Muscle layer of colon (tissue), 2 donors: ENCODE measurements around the gene SMTNL1.
A peak's percentile ranks its signal among the peaks of the same experiment; 100 is the strongest.

Source experiments
- H3K27ac ChIP-seq: one replicate; pipeline ENCODE4 v1.7.0; 2013; ENCODE audit warnings: low read depth, mild to moderate bottlenecking, low read length, moderate library complexity
- H3K27me3 ChIP-seq, 2 donors: one replicate each; pipeline ENCODE4 v1.7.0; 2013; ENCODE audit warnings: low read length in 2 of 2, mild to moderate bottlenecking in 2 of 2; ENCODE audit not compliant: insufficient read depth in 2 of 2, control insufficient read depth in 1 of 2
- H3K36me3 ChIP-seq: one replicate; pipeline ENCODE4 v1.7.0; 2013; ENCODE audit warnings: mild to moderate bottlenecking, low read length; ENCODE audit not compliant: insufficient read depth
- H3K4me1 ChIP-seq: one replicate; pipeline ENCODE4 v1.7.0; 2013; ENCODE audit warnings: mild to moderate bottlenecking, low read length; ENCODE audit not compliant: insufficient read depth
- H3K4me3 ChIP-seq, 2 donors: one replicate each; pipeline ENCODE4 v1.7.0; 2013; ENCODE audit warnings: low read length in 2 of 2, low read depth in 1 of 2, mild to moderate bottlenecking in 1 of 2, moderate library complexity in 1 of 2
- H3K9ac ChIP-seq: one replicate; pipeline ENCODE4 v1.7.0; 2013; ENCODE audit warnings: low read length
- H3K9me3 ChIP-seq: one replicate; pipeline ENCODE4 v1.7.0; 2013; ENCODE audit warnings: mild to moderate bottlenecking, low read length
- donor health status: abdominal sarcoma.
- donor health status: Adenocarcinoma of cecum.

Gene SMTNL1

DNA sequence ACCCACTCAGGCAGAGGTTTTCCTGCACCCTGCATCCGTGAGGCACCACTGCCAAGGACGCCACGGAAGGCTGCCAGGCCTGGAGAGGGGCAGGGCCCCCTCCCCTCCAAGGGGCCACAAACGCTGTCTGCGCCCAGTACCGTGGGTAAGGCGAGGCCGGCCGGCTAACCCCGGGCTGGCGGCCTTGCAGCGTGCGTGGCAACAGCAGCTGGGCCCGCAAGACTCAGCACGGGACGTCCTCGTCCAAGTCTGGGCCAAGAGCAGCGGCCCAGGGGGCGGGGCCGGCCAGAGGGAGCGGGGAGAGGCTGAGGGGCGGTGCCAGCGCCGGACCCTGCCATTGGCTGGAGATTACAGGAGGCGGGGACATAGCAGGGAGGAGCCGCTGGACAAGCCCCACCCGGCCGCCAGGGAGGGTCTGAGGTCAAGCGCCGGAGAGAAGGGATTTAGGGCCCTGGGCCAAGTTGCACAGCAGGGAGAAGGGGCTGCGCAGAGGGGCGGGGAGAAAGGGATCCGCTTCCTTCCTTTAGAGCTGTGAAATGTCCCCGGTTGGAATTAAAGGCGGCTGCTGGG is 37.9 kb upstream of the SMTNL1 start:
- Histone ChIP-seq H3K4me3 (peak overlapping the region; percentile 36 to 56), H3K27me3 (no peaks in the 10 kb centered on the region), H3K9me3 (no peaks in the 10 kb centered on the region), H3K4me1 (peaks cover 15% of the 10 kb centered on the region), H3K36me3 (peaks cover 14% of the 10 kb centered on the region), H3K9ac (no peak overlapping the region), H3K27ac (peak overlapping the region; percentile 47)

DNA sequence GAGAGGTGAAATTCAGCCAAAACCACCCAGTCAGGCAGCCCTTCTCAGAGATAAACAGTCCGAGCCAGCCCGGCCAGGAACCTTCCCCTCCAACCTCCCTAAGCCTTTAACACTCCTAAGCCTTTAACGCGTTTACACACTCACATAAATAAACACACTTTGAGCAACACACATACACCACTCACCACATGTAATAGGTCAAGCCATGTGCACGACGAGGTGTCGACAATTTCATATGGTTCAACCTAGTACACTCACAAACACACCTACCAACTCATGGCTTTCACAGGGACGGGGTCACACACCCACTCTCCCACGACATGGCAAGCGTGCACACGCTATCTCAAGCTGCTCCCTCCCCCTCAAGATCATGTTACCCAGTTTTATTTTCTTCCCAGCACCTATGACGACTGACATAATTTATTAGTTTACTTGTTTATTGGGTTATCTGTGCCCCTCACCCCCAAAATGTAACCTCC is 37.4 kb upstream of the SMTNL1 start:
- Histone ChIP-seq H3K36me3 (peaks cover 17% of the 10 kb centered on the region), H3K9me3 (no peaks in the 10 kb centered on the region), H3K4me1 (peaks cover 15% of the 10 kb centered on the region), H3K4me3 (peak overlapping the region; percentile 21 to 56), H3K27me3 (no peaks in the 10 kb centered on the region), H3K27ac (peak overlapping the region; percentile 47), H3K9ac (no peak overlapping the region)

DNA sequence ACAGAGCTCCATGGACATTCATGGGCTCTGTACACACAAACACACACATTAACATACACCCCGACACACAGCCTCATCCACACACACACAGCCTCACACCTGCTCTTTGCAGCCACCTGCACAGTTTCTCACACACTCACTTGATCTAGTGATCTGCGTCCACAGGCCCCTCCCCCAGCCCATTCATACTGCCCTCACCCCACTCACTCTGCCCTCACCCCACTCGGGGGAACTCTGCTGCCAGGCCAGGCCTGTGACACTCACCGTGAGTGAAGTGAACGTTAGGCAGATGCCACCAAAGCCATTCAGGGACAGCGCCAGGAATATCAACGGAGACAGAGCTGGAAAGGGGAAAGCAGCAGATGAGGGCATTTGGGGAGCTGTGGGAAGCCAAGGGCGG is 36.9 kb upstream of the SMTNL1 start:
- Histone ChIP-seq H3K9ac (no peak overlapping the region), H3K36me3 (peaks cover 17% of the 10 kb centered on the region), H3K9me3 (no peaks in the 10 kb centered on the region), H3K4me3 (no peak overlapping the region), H3K27me3 (no peaks in the 10 kb centered on the region), H3K27ac (no peak overlapping the region), H3K4me1 (peaks cover 15% of the 10 kb centered on the region)

DNA sequence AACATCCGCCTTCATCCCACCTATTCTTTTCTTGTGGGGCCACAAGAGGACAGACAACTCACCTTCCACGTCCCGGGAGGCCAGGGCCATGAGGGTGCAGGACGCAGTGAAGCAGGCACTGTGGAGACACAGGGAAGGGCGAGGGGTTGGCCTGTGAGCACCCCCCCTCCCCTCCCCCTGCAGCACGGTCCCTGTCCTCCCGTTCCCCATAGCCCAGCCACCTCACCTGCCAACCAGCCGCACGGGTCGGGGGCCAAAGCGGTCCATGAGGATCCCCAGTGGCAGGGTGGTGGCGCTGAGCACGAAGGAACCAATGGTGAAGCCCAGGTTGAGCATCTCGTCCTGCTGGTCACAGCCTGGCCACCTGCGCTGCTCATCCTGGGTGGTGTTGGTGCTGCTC is 36.5 kb upstream of the SMTNL1 start:
- Histone ChIP-seq H3K27me3 (no peaks in the 10 kb centered on the region), H3K9me3 (no peaks in the 10 kb centered on the region), H3K9ac (no peak overlapping the region), H3K4me1 (peaks cover 15% of the 10 kb centered on the region), H3K27ac (no peak overlapping the region), H3K36me3 (peaks cover 17% of the 10 kb centered on the region), H3K4me3 (no peak overlapping the region)

DNA sequence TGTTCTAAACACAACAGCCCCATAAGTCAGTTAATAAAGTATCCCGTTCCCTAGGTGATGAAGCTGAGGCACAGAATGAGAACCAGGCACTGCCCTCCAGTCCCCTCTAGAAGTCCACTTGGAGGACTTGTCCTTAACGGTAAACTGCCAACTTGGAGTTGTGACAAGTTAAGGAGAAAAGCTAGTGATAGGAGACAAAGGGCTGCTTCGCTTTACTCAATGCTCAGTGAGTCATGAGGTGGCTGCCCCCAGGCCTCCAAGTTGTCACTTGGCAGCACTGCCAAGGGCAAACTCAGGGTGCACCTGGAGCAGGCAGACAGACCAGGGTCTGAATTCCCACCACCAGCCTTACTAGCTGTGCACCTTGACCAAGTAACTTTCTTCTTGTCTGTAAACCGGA is 35.4 kb upstream of the SMTNL1 start:
- no peaks in the 10 kb centered on the region for H3K9me3 ChIP-seq
- peaks cover 12% of the 10 kb centered on the region for H3K36me3 ChIP-seq
- H3K9ac ChIP-seq = no peak overlapping the region
- no peak overlapping the region for H3K4me3 ChIP-seq
- no peaks in the 10 kb centered on the region for H3K27me3 ChIP-seq
- peaks cover 15% of the 10 kb centered on the region for H3K4me1 ChIP-seq
- no peak overlapping the region for H3K27ac ChIP-seq

DNA sequence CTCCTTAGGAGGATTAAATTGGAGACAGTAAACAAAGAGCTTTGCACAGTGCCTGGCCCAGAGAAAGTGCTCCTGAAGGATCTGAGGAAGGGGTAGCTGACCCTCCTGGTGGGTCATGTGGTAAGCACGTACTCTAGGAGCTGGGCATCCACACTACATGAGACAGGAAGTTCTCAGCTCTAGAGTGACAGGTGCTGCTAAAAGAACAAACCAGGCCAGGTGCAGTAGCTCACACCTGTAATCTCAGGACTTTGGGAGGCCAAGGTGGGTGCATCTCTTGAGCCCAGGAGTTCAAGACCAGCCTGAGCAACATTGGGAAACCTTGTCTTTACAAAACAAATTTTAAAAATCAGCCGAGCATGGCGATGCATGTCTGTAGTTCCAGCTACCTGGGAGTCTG is 35.0 kb upstream of the SMTNL1 start:
- Histone ChIP-seq H3K36me3 (peaks cover 8% of the 10 kb centered on the region), H3K9ac (no peak overlapping the region), H3K9me3 (no peaks in the 10 kb centered on the region), H3K27me3 (no peaks in the 10 kb centered on the region), H3K4me3 (no peak overlapping the region), H3K27ac (no peak overlapping the region), H3K4me1 (peaks cover 15% of the 10 kb centered on the region)

DNA sequence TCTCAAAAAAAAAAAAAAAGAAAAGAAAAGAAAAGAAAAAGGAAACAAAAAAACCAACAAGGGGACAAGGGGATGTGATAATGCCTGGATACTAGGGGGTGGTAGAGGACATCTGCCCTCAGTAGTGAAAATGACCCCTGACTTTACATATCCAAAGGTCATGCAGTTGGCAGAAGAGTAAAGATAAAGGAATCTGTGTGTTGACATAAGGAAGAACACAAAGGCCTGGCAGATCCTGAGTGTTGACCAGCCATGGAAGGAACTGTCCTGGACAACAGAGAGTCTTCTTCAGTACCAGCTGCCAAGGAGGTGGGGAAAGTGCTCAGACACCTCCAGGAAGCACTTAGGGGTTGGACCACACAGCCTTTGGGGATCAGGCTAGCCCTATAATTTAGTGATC is 34.5 kb upstream of the SMTNL1 start:
- Histone ChIP-seq H3K27ac (no peak overlapping the region), H3K9ac (no peak overlapping the region), H3K36me3 (peaks cover 4% of the 10 kb centered on the region), H3K4me3 (no peak overlapping the region), H3K9me3 (no peaks in the 10 kb centered on the region), H3K4me1 (peaks cover 15% of the 10 kb centered on the region), H3K27me3 (no peaks in the 10 kb centered on the region)

DNA sequence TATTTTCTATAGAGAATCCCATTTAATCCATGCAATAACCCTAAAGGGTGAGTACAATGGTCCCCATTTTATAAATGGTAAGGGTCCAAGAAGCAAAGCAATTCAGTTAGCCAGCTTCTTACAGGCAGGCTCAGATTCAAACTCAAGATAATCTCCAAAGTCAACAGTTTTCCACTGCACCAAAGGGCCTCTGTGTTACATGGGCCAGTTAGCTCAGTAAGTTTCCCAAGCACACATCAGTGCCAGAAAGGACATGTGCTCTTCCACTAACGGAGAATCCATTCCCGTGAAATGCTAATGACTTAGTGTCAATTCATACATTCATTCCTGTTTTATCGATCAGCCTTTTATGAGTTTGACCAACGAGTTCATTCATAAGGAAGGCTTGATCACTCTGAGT is 32.9 kb upstream of the SMTNL1 start:
- H3K9ac ChIP-seq = no peak overlapping the region
- peaks cover 4% of the 10 kb centered on the region for H3K36me3 ChIP-seq
- no peaks in the 10 kb centered on the region for H3K27me3 ChIP-seq
- no peaks in the 10 kb centered on the region for H3K9me3 ChIP-seq
- H3K4me3 ChIP-seq = no peak overlapping the region
- H3K27ac ChIP-seq = no peak overlapping the region
- H3K4me1 ChIP-seq = peaks cover 8% of the 10 kb centered on the region

DNA sequence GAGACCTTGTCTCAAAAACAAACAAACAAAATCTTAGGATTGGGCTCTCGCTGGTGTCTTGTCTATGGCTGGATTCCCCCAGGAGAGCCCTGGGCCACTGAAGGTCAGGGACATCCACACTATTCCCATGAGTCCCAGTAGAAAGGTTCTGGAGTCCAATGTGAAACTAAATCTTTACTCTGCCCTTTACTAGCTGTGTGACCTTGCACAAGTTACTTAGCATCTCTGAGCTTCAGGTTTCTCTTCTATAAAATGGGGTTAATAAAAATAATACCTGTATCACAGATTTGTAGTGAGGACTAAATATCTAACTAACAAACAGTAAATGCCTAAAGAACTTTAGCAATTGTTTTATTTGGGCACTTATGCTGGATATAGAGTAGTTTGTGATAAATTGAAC is 30.9 kb upstream of the SMTNL1 start:
- H3K4me1 ChIP-seq = no peaks in the 10 kb centered on the region

DNA sequence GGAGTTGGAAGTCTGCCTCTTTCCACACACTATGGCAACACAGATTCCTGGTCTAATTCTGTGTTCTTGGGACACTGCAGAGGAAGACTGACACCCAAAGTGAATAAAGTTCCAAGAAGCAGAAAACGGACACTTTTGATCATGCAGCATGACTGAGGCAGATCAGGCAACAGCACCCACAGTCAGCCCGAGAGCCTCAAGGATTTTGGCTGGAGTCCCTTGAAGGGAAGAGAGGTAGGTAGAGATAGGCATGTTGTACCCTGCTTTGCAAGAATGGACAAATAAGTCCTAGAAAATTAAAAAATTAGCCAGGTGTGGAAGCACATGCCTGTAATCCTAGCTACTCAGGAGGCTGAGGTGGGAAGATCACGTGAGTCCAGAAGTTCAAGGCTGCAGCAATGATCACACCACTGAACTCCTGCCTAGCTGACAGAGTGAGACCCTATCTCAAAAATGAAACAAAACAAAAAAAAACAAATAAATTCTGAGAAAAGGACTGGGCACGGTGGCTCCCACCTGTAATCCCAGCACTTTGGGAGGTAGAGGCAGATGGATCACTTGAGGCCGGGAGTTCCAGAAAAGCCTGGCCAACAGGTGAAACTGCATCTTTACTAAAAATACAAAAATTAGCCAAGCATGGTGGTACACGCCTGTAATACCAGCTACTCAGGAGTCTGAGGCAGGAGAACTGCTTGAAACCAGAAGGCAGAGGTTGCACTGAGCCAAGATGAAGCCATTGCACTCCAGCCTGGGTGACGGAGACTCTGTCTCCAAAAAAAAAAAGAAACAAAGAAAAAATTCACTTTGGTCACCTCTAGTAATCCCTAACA is 28.8 kb upstream of the SMTNL1 start:
- peaks cover 7% of the 10 kb centered on the region for H3K4me1 ChIP-seq
- H3K9me3 ChIP-seq = no peaks in the 10 kb centered on the region
- H3K4me3 ChIP-seq = no peak overlapping the region
- H3K27ac ChIP-seq = no peak overlapping the region
- H3K36me3 ChIP-seq = peaks cover 4% of the 10 kb centered on the region
- no peak overlapping the region for H3K9ac ChIP-seq
- no peaks in the 10 kb centered on the region for H3K27me3 ChIP-seq

More for the DNA sequence above, 30.9 kb upstream of the SMTNL1 start:
- Histone ChIP-seq H3K9ac (no peak overlapping the region), H3K9me3 (no peaks in the 10 kb centered on the region), H3K4me3 (no peak overlapping the region), H3K27ac (no peak overlapping the region), H3K36me3 (peaks cover 4% of the 10 kb centered on the region), H3K27me3 (no peaks in the 10 kb centered on the region)

DNA sequence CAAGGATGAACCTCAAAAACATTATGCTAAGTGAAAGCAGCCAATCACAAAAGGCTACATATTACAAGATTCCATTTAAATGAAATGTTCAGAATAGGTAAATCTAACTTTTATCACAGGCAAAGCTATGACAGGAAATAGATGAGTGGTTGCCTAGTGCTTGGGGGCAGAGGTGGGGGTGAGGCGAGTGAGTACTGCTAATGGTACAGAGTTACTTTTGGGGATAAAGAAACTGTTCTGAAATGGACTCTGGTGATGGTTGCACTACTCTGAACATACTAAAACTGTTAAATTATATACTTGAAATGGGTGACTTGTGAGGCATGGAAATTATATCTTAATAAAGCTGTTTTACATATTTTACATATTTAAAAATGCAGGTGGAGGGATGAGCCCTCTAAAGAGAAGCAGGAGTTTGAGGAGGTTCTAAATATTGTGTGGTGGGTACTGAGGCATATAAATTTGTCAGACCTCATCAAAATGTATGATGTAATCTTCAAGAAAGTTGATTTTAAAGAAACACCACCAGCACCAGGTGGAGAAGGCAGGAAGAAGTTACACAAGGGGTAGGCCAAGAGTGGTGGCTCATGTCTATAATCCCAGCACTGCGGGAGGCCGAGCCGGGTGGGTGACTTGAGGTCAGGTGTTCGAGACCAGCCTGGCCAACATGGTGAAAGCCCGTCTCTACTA is 25.5 kb upstream of the SMTNL1 start:
- no peak overlapping the region for H3K4me3 ChIP-seq
- no peak overlapping the region for H3K9ac ChIP-seq
- H3K4me1 ChIP-seq = peaks cover 7% of the 10 kb centered on the region
- no peaks in the 10 kb centered on the region for H3K9me3 ChIP-seq
- no peak overlapping the region for H3K27ac ChIP-seq
- H3K27me3 ChIP-seq = no peaks in the 10 kb centered on the region
- H3K36me3 ChIP-seq = no peaks in the 10 kb centered on the region
